Measurements from ENCODE around the gene SNAPC2.
"Not testable (repeated sequence)": the region's sequence is repeated elsewhere in the genome, so short reads cannot be mapped to it uniquely, and the experiment has no call there.

Gene SNAPC2

GRCh38 chr19:7910321-7911161, 9.6 kb upstream of the SNAPC2 start:
- no peak for DNase-seq

- DNase-seq = no peak
Observed at GRCh38 chr19:7911508-7912143, 8.5 kb upstream of the SNAPC2 start.

GRCh38 chr19:7912144-7912696, 7.9 kb upstream of the SNAPC2 start:
- no peak for DNase-seq

GRCh38 chr19:7912697-7913564, 7.2 kb upstream of the SNAPC2 start:
- DNase-seq = no peak

- DNase-seq = no peak
Observed at GRCh38 chr19:7913652-7914051, 6.5 kb upstream of the SNAPC2 start.

GRCh38 chr19:7914099-7914498, 6.0 kb upstream of the SNAPC2 start:
- DNase-seq = no peak

- DNase-seq = no peak
Observed at GRCh38 chr19:7914598-7915045, 5.5 kb upstream of the SNAPC2 start, which contains the start of gene TGFBR3L. TSS of gene TGFBR3L (plus strand) at chr19:7914830.

- DNase-seq = no peak
Observed at GRCh38 chr19:7915250-7916102, 4.7 kb upstream of the SNAPC2 start.

- no peak for DNase-seq
Observed at GRCh38 chr19:7916103-7916954, 3.8 kb upstream of the SNAPC2 start.

- no peak for DNase-seq
Observed at GRCh38 chr19:7916955-7917266, 3.2 kb upstream of the SNAPC2 start.

GRCh38 chr19:7917267-7918061, 2.7 kb upstream of the SNAPC2 start:
- peak; percentile 38 for DNase-seq

GRCh38 chr19:7918062-7918614, 2.0 kb upstream of the SNAPC2 start:
- DNase-seq = not testable (repeated sequence)

GRCh38 chr19:7918615-7919421, 1.3 kb upstream of the SNAPC2 start:
- DNase-seq = no peak

GRCh38 chr19:7920519-7921301, 572 bp downstream of the SNAPC2 start:
- DNase-seq = peak; percentile 95

GRCh38 chr19:7921302-7921966, 1.3 kb downstream of the SNAPC2 start:
- DNase-seq = no peak

- DNase-seq = no peak
Observed at GRCh38 chr19:7921967-7922835, 2.1 kb downstream of the SNAPC2 start.

- DNase-seq = no peak
Observed at GRCh38 chr19:7922836-7923195, 2.7 kb downstream of the SNAPC2 start.
